Keratinocyte (primary cell): ENCODE data around the gene TMBIM6. TPM values are rescaled to one million over a fixed set of nuclear protein-coding genes. Genes with fewer than 3 reads are reported as not detected.
"Not testable (repeated sequence)": the region's sequence is repeated elsewhere in the genome, so short reads cannot be mapped to it uniquely, and the experiment has no call there.

Experiments used
- DNase-seq: peaks from one replicate; pipeline ENCODE4 v3.0.0-alpha.2; 2011; ENCODE audit warnings: low read depth, missing footprints, low spot score
- FAIRE-seq: peaks from 2 replicates; lab custom pipeline; 2011; peaks lifted over from hg19 to GRCh38; lab: Jason Lieb, UNC
- H2AFZ ChIP-seq: 2 replicates; pipeline ENCODE4 v1.6.0; 2012; ENCODE audit warnings: low read length, control low read depth, inconsistent platforms; ENCODE audit not compliant: control insufficient read depth
- H3K27ac ChIP-seq: 2 replicates; pipeline ENCODE4 v1.5.1; 2011; ENCODE audit warnings: low read length; ENCODE audit not compliant: control insufficient read depth, insufficient read depth
- H3K27me3 ChIP-seq: 3 replicates; pipeline ENCODE4 v1.6.0; 2011; ENCODE audit warnings: low read length; ENCODE audit not compliant: control insufficient read depth, insufficient read depth; ENCODE audit errors: extremely low read depth
- H3K36me3 ChIP-seq, 2 experiments: 2 replicates in 1 of 2; 3 replicates in 1 of 2; pipeline ENCODE4 v1.5.1; 2011; ENCODE audit warnings: low read length in 2 of 2, mild to moderate bottlenecking in 1 of 2; ENCODE audit not compliant: control insufficient read depth in 2 of 2, insufficient read depth in 2 of 2; ENCODE audit errors: extremely low read depth in 1 of 2
- H3K4me1 ChIP-seq: 3 replicates; pipeline ENCODE4 v1.5.1; 2011; ENCODE audit warnings: low read length; ENCODE audit not compliant: control insufficient read depth, insufficient read depth; ENCODE audit errors: extremely low read depth
- H3K4me2 ChIP-seq: 3 replicates; pipeline ENCODE4 v1.6.0; 2011; ENCODE audit warnings: low read depth, low read length; ENCODE audit not compliant: control insufficient read depth, insufficient read depth; ENCODE audit errors: extremely low read depth
- H3K4me3 ChIP-seq, 3 experiments: fragments of 200-600 bp in 1 of 3; sonication (generic) in 1 of 3; 2 replicates in 2 of 3; 3 replicates in 1 of 3; pipeline ENCODE4 v1.5.1; 2011 to 2016; ENCODE audit warnings: low read length in 3 of 3, mild to moderate bottlenecking in 3 of 3, control low read depth in 2 of 3, inconsistent platforms in 1 of 3, low read depth in 1 of 3, mixed read lengths in 1 of 3, mixed run types in 1 of 3, moderate library complexity in 1 of 3; ENCODE audit not compliant: control insufficient read depth in 2 of 3, insufficient read depth in 2 of 3; ENCODE audit errors: extremely low read depth in 1 of 3
- H3K79me2 ChIP-seq: 2 replicates; pipeline ENCODE4 v1.6.0; 2012; ENCODE audit warnings: low read length; ENCODE audit not compliant: control insufficient read depth, insufficient read depth
- H3K9ac ChIP-seq: 3 replicates; pipeline ENCODE4 v1.6.0; 2011; ENCODE audit warnings: low read length; ENCODE audit not compliant: control insufficient read depth, insufficient read depth; ENCODE audit errors: extremely low read depth
- H3K9me1 ChIP-seq: 3 replicates; pipeline ENCODE4 v1.6.0; 2011; ENCODE audit warnings: low read length; ENCODE audit not compliant: control insufficient read depth, insufficient read depth; ENCODE audit errors: extremely low read depth
- H3K9me3 ChIP-seq: 2 replicates; pipeline ENCODE4 v1.5.1; 2012; ENCODE audit warnings: low read depth, low read length; ENCODE audit not compliant: control insufficient read depth
- H4K20me1 ChIP-seq: 3 replicates; pipeline ENCODE4 v1.6.0; 2011; ENCODE audit warnings: low read length; ENCODE audit not compliant: control insufficient read depth, insufficient read depth; ENCODE audit errors: extremely low read depth
- CTCF ChIP-seq, 3 experiments: IDR thresholded peaks in 1 of 3; conservative IDR thresholded peaks in 1 of 3; optimal IDR thresholded peaks in 1 of 3; 2 replicates in 2 of 3; 3 replicates in 1 of 3; pipeline versions ENCODE3 to v1.5.1; 2011; ENCODE audit warnings: low read length in 3 of 3, mild to moderate bottlenecking in 3 of 3, moderate library complexity in 2 of 3, control low read depth in 1 of 3, inconsistent platforms in 1 of 3; ENCODE audit not compliant: insufficient read depth in 2 of 3; ENCODE audit errors: extremely low read depth in 1 of 3
- EZH2 ChIP-seq: IDR thresholded peaks from one replicate; pipeline ENCODE4 v1.6.1; 2012; ENCODE audit warnings: inconsistent platforms, mild to moderate bottlenecking, low read length, moderate library complexity
- dilution Hi-C: fragments of 300-500 bp; cut with MboI; formaldehyde crosslinking; loops from one replicate; pipeline ENCODE4 v1.7.0; 2020; ENCODE audit warnings: low sequenced_read_pairs; ENCODE audit not compliant: extremely low pct_ligation_motif_present
- polyA plus RNA-seq, 5 experiments: library from polyadenylated mRNA; depleted of rRNA in 3 of 5; stranded (reverse) in 3 of 5; stranded (forward) in 1 of 5; unstranded in 1 of 5; fragments of >200 nt; gene quantifications; 1 replicate in 1 of 5; 2 replicates in 3 of 5; 3 replicates in 1 of 5; pipeline versions ENCODE4 v1.2.1 to v1.2.3, GENCODE V29; 2011 to 2012; ENCODE audit warnings: missing spikeins in 2 of 5, low read depth in 1 of 5, low replicate concordance in 1 of 5

TMBIM6 gene
- polyA plus RNA-seq, 1 donor (not counting 4 experiments of a cell fraction or from before 2014, with no cell fraction given) = 668 TPM

GRCh38 chr12:49707812-49708147 lies 33.6 kb upstream of the TMBIM6 start:
- Histone ChIP-seq H3K9me3 (no peaks in the 10 kb centered on the region), H3K4me1 (no peaks in the 10 kb centered on the region), H3K9me1 (no peaks in the 10 kb centered on the region), H3K27me3 (peaks cover 44% of the 10 kb centered on the region), H3K4me3 (no peak overlapping the region), H3K4me2 (no peak overlapping the region), H3K9ac (no peak overlapping the region), H3K79me2 (no peaks in the 10 kb centered on the region), H4K20me1 (no peaks in the 10 kb centered on the region), H2AFZ (no peak overlapping the region), H3K27ac (no peak overlapping the region), H3K36me3 (no peaks in the 10 kb centered on the region)
- FAIRE-seq (no peak), DNase-seq (no peak)
- TF ChIP-seq EZH2 (no peak), CTCF (optimal IDR thresholded peaks at IDR 0.05 in 1 of 3, IDR thresholded peaks at IDR 0.05 in 1 of 3, conservative IDR thresholded peaks at IDR 0.05 in 1 of 3; ENCODE audit: extremely low read depth in 1 of 3, insufficient read depth in 2 of 3, low read length in 3 of 3) (no peak)
- dilution Hi-C loops = no loop called here

GRCh38 chr12:49708851-49709250 lies 32.5 kb upstream of the TMBIM6 start:
- Histone ChIP-seq H3K9ac (no peak overlapping the region), H3K79me2 (no peaks in the 10 kb centered on the region), H2AFZ (no peak overlapping the region), H3K36me3 (no peaks in the 10 kb centered on the region), H4K20me1 (no peaks in the 10 kb centered on the region), H3K4me2 (no peak overlapping the region), H3K4me1 (no peaks in the 10 kb centered on the region), H3K9me3 (no peaks in the 10 kb centered on the region), H3K27me3 (peaks cover 44% of the 10 kb centered on the region), H3K4me3 (no peak overlapping the region), H3K27ac (no peak overlapping the region), H3K9me1 (no peaks in the 10 kb centered on the region)
- dilution Hi-C loops = no loop called here
- no peak for FAIRE-seq
- no peak for DNase-seq
- TF ChIP-seq CTCF (optimal IDR thresholded peaks at IDR 0.05 in 1 of 3, IDR thresholded peaks at IDR 0.05 in 1 of 3, conservative IDR thresholded peaks at IDR 0.05 in 1 of 3; ENCODE audit: extremely low read depth in 1 of 3, insufficient read depth in 2 of 3, low read length in 3 of 3) = no peak
- no peak for TF ChIP-seq EZH2

- H3K27ac ChIP-seq, H3K4me3 ChIP-seq, dilution Hi-C loops, H3K9me3 ChIP-seq, H3K36me3 ChIP-seq, H3K4me1 ChIP-seq, H3K79me2 ChIP-seq, DNase-seq, H3K9me1 ChIP-seq, H3K9ac ChIP-seq, FAIRE-seq, H2AFZ ChIP-seq, H3K4me2 ChIP-seq, H4K20me1 ChIP-seq: not testable (repeated sequence)
- H3K27me3 ChIP-seq = peaks cover 12% of the 10 kb centered on the region
Measured at GRCh38 chr12:49713952-49714351, 27.4 kb upstream of the TMBIM6 start.
